HEK293 (cell line): ENCODE measurements around the gene STRBP.
A peak's percentile ranks its signal among the peaks of the same experiment; 100 is the strongest.
"Not testable (repeated sequence)": the region's sequence is repeated elsewhere in the genome, so short reads cannot be mapped to it uniquely, and the experiment has no call there.

ENCODE experiments used
- CTCF ChIA-PET: fragments of 350-600 bp; formaldehyde crosslinking; extraction: SDS; loops from one replicate; lab custom pipeline; 2021; ENCODE audit warnings: antibody characterized with exemption; lab: Yijun Ruan, JAX
- POLR2A ChIA-PET: fragments of 300-600 bp; formaldehyde crosslinking; extraction: SDS; loops from one replicate; lab custom pipeline; 2020; ENCODE audit warnings: antibody characterized with exemption, inconsistent platforms; lab: Yijun Ruan, JAX
- H3K27ac ChIP-seq: fragments of 200-500 bp; sonication (Bioruptor generic); 2 replicates; pipeline ENCODE4 v1.5.1; 2014; ENCODE audit warnings: low read depth, low read length, control low read depth, inconsistent platforms; ENCODE audit errors: extremely low read depth
- H3K36me3 ChIP-seq, 2 experiments: fragments of 200-500 bp in 1 of 2; sonication (Bioruptor generic) in 1 of 2; 1 replicate in 1 of 2; 2 replicates in 1 of 2; pipeline ENCODE4 v1.5.1; 2014 to 2017; ENCODE audit warnings: inconsistent platforms in 2 of 2, low read length in 2 of 2; ENCODE audit not compliant: control insufficient read depth in 2 of 2, insufficient read depth in 1 of 2
- H3K4me1 ChIP-seq: fragments of 200-500 bp; sonication (Bioruptor generic); 2 replicates; pipeline ENCODE4 v1.5.1; 2014; ENCODE audit warnings: mild to moderate bottlenecking, low read length, inconsistent platforms; ENCODE audit not compliant: control insufficient read depth, insufficient read depth
- H3K4me3 ChIP-seq: 2 replicates; pipeline ENCODE4 v1.5.1; 2011; ENCODE audit warnings: low read depth, mild to moderate bottlenecking, control low read depth, low read length, moderate library complexity
- H3K9me3 ChIP-seq: fragments of 200-500 bp; sonication (Bioruptor generic); 2 replicates; pipeline ENCODE4 v1.5.1; 2014; ENCODE audit warnings: low read depth, low read length, inconsistent platforms; ENCODE audit not compliant: control insufficient read depth, insufficient read depth
- FEZF1 ChIP-seq: fragments of 450-650 bp; formaldehyde crosslinking; IDR thresholded peaks from 2 replicates; pipeline ENCODE4 v1.5.1; 2016; ENCODE audit warnings: missing biosample characterization, missing genetic modification characterization
- PRDM4 ChIP-seq: fragments of 450-650 bp; formaldehyde crosslinking; IDR thresholded peaks from 2 replicates; pipeline ENCODE4 v1.5.1; 2017; ENCODE audit warnings: missing biosample characterization, missing genetic modification characterization
- PRDM6 ChIP-seq: fragments of 450-650 bp; formaldehyde crosslinking; IDR thresholded peaks from 2 replicates; pipeline ENCODE4 v1.5.1; 2017; ENCODE audit warnings: missing biosample characterization, missing genetic modification characterization
- ZNF121 ChIP-seq: fragments of 450-650 bp; formaldehyde crosslinking; IDR thresholded peaks from 2 replicates; pipeline ENCODE4 v1.5.1; 2016; ENCODE audit warnings: missing biosample characterization, missing genetic modification characterization
- ZNF280D ChIP-seq: fragments of 450-650 bp; formaldehyde crosslinking; IDR thresholded peaks from 2 replicates; pipeline ENCODE4 v1.5.1; 2016; ENCODE audit warnings: missing biosample characterization, missing genetic modification characterization
- ZNF394 ChIP-seq: fragments of 450-650 bp; formaldehyde crosslinking; IDR thresholded peaks from 2 replicates; pipeline ENCODE4 v1.5.1; 2016; ENCODE audit warnings: missing biosample characterization, missing genetic modification characterization, mild to moderate bottlenecking, moderate library complexity, borderline replicate concordance
- ZNF488 ChIP-seq: fragments of 450-650 bp; formaldehyde crosslinking; IDR thresholded peaks from 2 replicates; pipeline ENCODE4 v1.5.1; 2016; ENCODE audit warnings: missing biosample characterization, missing genetic modification characterization
- ZNF548 ChIP-seq: fragments of 450-650 bp; formaldehyde crosslinking; IDR thresholded peaks from 2 replicates; pipeline ENCODE4 v1.5.1; 2016; ENCODE audit warnings: missing biosample characterization, missing genetic modification characterization
- ZNF585B ChIP-seq: fragments of 450-650 bp; formaldehyde crosslinking; IDR thresholded peaks from 2 replicates; pipeline ENCODE4 v1.5.1; 2016; ENCODE audit warnings: missing biosample characterization, missing genetic modification characterization
- ZNF600 ChIP-seq: fragments of 450-650 bp; formaldehyde crosslinking; IDR thresholded peaks from 2 replicates; pipeline ENCODE4 v1.5.1; 2016; ENCODE audit warnings: missing biosample characterization, missing genetic modification characterization

Gene STRBP

GRCh38 chr9:123251324-123251723 is 17.1 kb downstream of the STRBP start (continued):
- TF ChIP-seq ZNF548 (tag by site-specific recombination): no peak
- no peak for TF ChIP-seq ZNF600 (tag by site-specific recombination)
- TF ChIP-seq FEZF1 (tag by site-specific recombination): no peak
- no peak for TF ChIP-seq PRDM4

- no peak overlapping the region for H3K27ac ChIP-seq
- TF ChIP-seq ZNF394 (no peak), ZNF585B (peak; percentile 35; the same call in 1 of the 2 replicates)
- H3K4me3 ChIP-seq: no peak overlapping the region
- CTCF ChIA-PET: no interaction called here
- H3K9me3 ChIP-seq: no peaks in the 10 kb centered on the region
- POLR2A ChIA-PET: no interaction called here
- peaks cover 13% of the 10 kb centered on the region for H3K4me1 ChIP-seq
- no peaks in the 10 kb centered on the region for H3K36me3 ChIP-seq
Observed at GRCh38 chr9:123250504-123250903, 17.9 kb downstream of the STRBP start.

GRCh38 chr9:123249162-123249561 is 19.2 kb downstream of the STRBP start:
- H3K27ac ChIP-seq, H3K9me3 ChIP-seq, H3K4me3 ChIP-seq, CTCF ChIA-PET, POLR2A ChIA-PET, H3K36me3 ChIP-seq: not testable (repeated sequence)
- TF ChIP-seq ZNF280D (0 out of 2 replicates have a peak, but pooled peaks have one; percentile 39), ZNF121 (tag by site-specific recombination) (peak; percentile 94)
- peaks cover 13% of the 10 kb centered on the region for H3K4me1 ChIP-seq

- H3K36me3 ChIP-seq: no peaks in the 10 kb centered on the region
- no peaks in the 10 kb centered on the region for H3K9me3 ChIP-seq
- TF ChIP-seq ZNF488: no peak
- 0 out of 2 replicates have a peak, but pooled peaks have one; percentile 13 for TF ChIP-seq PRDM6 (tag by site-specific recombination)
- CTCF ChIA-PET: no interaction called here
- H3K27ac ChIP-seq: no peak overlapping the region
- no peak overlapping the region for H3K4me3 ChIP-seq
- H3K4me1 ChIP-seq: peaks cover 13% of the 10 kb centered on the region
- POLR2A ChIA-PET: no interaction called here
Observed at GRCh38 chr9:123248630-123249029, 19.8 kb downstream of the STRBP start.
